Fibroblast of skin of back (primary cell): ENCODE measurements around the gene SPOP. TPM values are rescaled to one million over a fixed set of nuclear protein-coding genes. Genes with fewer than 3 reads are reported as not detected.
"Not testable (repeated sequence)": the region's sequence is repeated elsewhere in the genome, so short reads cannot be mapped to it uniquely, and the experiment has no call there.

ENCODE experiments used
- DNase-seq: peaks from one replicate; pipeline ENCODE4 v3.0.0-alpha.2; 2013
- polyA plus RNA-seq, 2 experiments: library from polyadenylated mRNA; unstranded; fragments of 120-200 nt; gene quantifications; one replicate each; pipeline ENCODE4 v1.2.1, GENCODE V29; 2013; ENCODE audit not compliant: insufficient read length in 2 of 2

Gene SPOP
- polyA plus RNA-seq (2013, experiment 1 of 2; ENCODE audit: insufficient read length): 41.8 TPM
- polyA plus RNA-seq (2013, experiment 2 of 2; ENCODE audit: insufficient read length): 37.7 TPM

GRCh38 chr17:49677933-49678847, at the start of gene SPOP:
SPOP (minus strand) TSS chr17:49678097; CDS start chr17:49622810, 55,287 bp downstream.
- DNase-seq: peak; percentile 99

GRCh38 chr17:49727380-49727779, 49.5 kb upstream of the SPOP start:
- DNase-seq: no peak

DNA sequence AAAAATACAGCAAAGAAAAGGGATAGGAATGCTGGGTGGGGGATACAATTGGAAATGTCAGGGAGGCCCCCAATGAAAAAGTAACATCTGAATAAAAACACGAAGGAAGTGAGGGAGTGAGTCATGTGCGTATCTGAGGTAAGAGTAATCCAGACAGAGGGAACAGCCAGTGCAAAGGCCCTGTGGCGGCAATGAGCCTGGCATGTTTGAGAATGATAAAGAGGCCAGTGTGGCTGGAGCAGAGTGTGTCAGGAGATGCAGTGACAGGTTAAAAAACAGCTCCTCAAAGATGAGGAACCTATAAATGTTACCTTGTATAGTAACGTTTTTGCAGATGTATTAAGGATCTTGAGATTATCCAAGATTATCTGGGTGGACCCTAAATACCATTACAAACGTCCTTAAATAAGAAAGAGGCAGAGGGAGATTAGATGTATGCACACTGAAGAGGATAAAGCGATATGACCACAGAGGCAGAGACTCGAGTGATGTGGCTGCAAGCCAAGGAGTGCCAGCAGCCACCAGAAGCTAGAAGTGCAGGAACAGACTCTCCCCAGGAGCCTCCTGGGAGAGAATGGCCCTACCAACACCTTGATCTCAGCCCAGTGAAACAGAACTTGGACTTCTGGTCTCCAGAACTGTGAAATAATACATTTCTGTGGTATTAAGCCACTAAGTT, 47.7 kb upstream of the SPOP start:
- DNase-seq: no peak

DNA sequence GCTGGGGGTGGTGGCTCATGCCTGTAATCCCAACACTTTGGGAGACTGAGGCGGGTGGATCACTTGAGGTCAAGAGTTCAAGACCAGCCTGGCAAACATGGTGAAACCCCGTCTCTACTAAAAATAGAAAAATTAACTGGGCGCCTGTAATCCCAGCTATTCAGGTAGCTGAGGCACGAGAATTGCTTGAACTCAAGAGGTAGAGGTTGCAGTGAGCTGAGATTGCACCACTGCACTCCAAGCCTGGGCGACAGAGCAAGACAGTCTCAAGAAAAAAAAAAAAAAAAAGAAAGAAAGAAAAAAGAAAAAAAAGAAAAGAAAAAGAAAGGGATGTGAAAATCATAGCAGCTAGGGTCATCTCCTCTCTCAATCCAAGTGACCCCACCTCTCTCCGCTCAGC, 46.7 kb upstream of the SPOP start:
- DNase-seq: not testable (repeated sequence)

DNA sequence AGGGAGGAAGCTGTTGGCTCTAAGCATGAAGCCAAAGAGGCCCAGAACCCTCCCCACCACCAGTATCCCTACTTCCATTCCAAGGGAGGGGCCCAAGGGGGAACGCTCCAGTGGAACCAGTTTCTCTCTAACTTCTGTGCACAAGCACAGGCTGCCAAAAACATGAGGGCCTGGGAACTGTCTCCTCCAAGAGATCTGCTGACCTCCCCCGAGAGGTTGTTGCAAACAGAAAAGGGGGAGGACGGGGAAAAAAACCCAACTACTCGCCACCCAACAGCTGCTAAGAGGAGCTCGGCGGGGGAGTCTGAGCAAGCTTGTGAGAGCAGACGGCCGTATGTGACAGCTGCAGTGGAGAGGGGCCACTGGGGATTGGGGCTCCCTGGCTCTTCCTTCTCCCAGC, 45.5 kb upstream of the SPOP start:
- DNase-seq: no peak

- DNase-seq: no peak
Measured at GRCh38 chr17:49722066-49722465, 44.2 kb upstream of the SPOP start.

- no peak for DNase-seq
Measured at GRCh38 chr17:49717371-49717861, 39.5 kb upstream of the SPOP start.

DNA sequence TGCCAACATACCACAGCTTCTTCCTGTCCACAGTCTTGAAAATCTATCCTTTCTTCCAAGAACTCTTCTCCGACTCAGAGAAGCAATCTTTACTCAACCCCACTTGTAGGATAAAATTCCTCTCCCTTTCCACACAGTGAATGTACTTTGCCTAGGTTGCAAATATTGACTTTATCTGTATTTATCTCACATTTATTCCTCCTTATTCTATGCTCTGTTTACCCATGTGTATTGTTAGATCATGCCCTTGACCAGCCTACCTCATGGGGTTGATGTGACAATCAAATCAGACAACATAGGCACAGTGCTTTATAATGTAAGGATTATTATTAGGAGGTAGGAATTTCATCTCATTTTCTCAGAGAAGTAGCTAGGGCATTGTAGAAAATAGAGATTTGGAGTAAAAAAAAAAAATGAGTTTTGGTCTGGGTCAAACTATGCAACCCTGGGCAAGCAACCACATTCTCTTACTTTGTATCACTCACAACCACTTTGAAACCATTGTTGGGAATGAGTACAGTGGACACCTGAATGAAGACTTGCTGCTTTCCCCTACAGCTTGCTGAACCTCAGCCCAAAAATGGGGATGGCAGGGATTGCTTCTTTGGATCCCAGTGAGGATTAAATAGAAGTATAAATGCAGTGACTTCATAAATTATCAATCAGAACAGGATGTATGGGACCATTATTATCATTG, 38.9 kb upstream of the SPOP start:
- DNase-seq: no peak

- no peak for DNase-seq
Measured at GRCh38 chr17:49715717-49716279, 37.9 kb upstream of the SPOP start.

GRCh38 chr17:49715216-49715615, 37.3 kb upstream of the SPOP start:
- no peak for DNase-seq

DNA sequence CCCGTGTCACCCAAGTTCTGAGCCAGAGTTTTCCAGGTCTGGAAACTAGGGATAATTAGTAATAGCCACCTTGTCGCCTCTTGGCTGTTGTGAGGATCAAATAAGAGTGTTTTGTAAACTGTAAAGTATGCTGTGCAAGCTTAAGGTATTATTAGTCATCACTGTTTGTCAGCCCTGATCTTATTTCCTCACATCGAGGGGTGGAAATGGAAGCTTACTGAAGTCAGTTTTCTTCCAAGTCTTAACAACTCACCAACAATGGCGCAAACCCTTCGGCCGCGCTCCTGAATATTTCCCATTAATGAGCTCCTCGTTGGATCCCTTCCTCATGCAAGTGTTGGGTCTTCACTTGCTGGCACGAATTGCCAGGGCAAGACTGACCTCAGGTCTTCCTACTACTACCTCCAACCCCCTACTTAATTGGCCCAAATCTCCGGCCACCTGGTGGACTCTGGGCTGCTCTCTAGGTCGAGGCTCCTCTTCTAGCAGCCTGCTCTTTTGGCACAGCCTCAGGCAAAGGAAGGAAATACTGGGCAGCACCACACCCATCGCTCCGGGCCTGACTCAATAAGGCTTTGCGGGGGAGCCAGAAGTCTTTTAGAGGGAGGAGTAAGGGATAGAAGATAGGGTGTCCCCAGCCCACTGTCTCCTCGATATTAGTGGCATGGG, 30.8 kb upstream of the SPOP start:
- no peak for DNase-seq

- peak; percentile 99 for DNase-seq
Measured at GRCh38 chr17:49707608-49708514, 30.0 kb upstream of the SPOP start, which contains the start of gene SLC35B1. SLC35B1 (minus strand) TSS chr17:49707964; CDS start chr17:49707833, 131 bp downstream.

DNA sequence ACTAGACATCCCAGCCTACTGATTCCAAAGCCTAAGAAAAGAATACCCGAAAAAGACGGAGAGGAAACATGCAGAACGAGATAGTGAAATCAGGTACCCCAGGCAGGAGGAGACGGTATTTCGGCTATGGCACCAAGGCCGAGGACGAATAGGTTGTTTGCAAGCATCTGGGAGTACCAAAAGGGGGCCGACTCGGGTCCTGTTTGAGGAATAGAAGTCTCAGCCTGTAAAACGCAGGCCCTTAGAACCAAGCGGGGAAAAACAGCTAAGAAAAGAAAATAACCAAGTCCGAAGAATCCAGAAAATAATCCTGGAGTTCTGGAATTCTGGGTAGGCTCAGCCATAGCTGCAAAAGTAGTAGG, 29.3 kb upstream of the SPOP start:
- no peak for DNase-seq

- no peak for DNase-seq
Measured at GRCh38 chr17:49705254-49705653, 27.4 kb upstream of the SPOP start.

GRCh38 chr17:49703557-49704277, 25.8 kb upstream of the SPOP start:
- peak; percentile 29 for DNase-seq

DNA sequence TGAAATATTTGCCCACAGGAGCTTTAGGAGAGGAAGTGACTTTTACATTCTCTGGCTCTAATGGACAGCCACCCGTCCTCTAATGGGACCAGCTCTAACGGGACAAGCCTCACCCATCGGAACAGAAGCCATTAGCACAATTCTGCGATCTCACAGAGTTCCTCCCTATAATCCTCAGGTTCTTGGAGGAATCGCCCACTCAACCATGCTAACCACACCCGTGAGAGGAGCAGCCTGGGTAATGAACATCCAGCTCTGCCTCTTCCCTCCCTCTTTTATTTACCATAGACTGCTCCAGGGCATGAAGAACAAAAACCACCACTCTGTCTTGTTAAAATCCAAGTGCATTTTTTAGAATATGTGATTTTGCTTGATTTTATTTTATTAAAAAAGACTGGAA, 23.1 kb upstream of the SPOP start:
- no peak for DNase-seq

DNA sequence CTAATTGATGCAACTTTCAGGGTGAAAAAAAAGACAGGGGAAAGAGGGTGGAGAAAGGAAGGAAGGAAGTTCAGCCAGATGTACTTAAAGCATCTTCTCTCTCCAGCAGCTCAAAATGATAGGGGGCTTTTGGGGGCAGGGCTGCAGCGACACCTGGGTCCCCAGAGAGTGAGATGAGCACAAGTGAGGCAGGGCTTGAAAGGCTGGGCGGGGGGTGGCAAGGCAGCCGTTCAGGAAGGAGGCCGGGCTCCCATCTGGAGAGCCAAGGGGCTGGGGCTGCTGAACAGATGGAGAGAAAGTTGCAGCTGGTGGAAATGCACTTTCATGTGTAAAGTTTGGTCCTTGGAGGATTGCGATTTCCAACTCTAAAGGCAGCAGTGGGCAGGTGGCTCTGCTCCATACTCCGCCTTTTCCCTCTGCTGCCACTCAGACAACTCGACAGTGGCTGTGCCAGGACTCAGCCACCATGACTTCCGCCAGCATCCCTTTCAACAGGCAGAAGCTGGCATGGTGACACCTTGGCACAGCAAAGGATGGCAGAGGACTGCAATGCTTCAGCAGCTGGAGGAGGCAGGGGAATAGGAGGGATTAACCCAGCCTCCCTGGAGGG, 22.2 kb upstream of the SPOP start:
- no peak for DNase-seq

DNA sequence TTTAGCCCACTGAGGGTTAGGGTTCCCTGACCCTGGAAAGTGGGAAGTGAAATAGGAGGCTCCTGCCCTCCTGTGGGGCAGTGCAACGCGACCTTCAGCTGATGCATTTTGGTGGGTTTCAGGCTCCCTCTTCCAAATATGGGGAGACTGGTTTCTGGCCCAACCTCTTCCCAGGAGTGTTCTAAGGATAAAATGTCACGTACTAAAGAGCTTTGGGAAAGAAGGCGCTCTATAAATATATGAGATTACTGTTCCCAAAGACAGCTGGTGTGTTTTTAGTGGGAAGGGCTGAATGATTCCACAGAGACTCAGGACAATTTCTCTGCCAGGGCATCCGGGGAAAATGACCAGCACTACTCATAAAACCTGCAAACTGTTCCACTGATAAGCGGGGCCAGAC, 20.1 kb upstream of the SPOP start:
- no peak for DNase-seq

- no peak for DNase-seq
Measured at GRCh38 chr17:49696233-49696761, 18.4 kb upstream of the SPOP start.
